OCI-LY7 (cell line): ENCODE results near the gene ARID5B. TPM values are rescaled to one million over a fixed set of nuclear protein-coding genes. Genes with fewer than 3 reads are reported as not detected.

Experiments used
- BruUV-seq: library from RNA; stranded (reverse); fragments of 400-500 nt; replicated peaks from 2 replicates; lab custom pipeline; 2021; lab: Mats Ljungman, UMichigan
- CTCF ChIA-PET: fragments of 300-600 bp; sonication (Branson Sonifier 250); formaldehyde crosslinking; loops from one replicate; lab custom pipeline; 2022; ENCODE audit warnings: antibody characterized with exemption; ENCODE audit not compliant: unreplicated experiment; lab: Charles Lee
- POLR2A ChIA-PET: fragments of 300-600 bp; sonication (Branson Sonifier 250); formaldehyde crosslinking; loops from one replicate; lab custom pipeline; 2022; ENCODE audit warnings: antibody characterized with exemption; lab: Charles Lee
- DNase-seq: peaks from one replicate; pipeline ENCODE4 v3.0.0-alpha.2; 2015; ENCODE audit warnings: low spot score
- H2AFZ ChIP-seq: fragments of 200-600 bp; sonication (generic), shearing (Covaris generic); 2 replicates; pipeline ENCODE4 v1.6.1; 2014; ENCODE audit warnings: mild to moderate bottlenecking, antibody characterized with exemption, low read length, moderate library complexity
- H3K27ac ChIP-seq: fragments of 200-600 bp; sonication (generic); 2 replicates; pipeline ENCODE4 v1.5.1; 2014; ENCODE audit warnings: mixed run types, low read depth, mild to moderate bottlenecking, moderate library complexity, low read length, inconsistent platforms; ENCODE audit not compliant: poor library complexity, severe bottlenecking
- H3K36me3 ChIP-seq: fragments of 200-600 bp; sonication (generic); 2 replicates; pipeline ENCODE4 v1.6.1; 2014; ENCODE audit warnings: mild to moderate bottlenecking, antibody characterized with exemption, low read length, moderate library complexity, mixed read lengths; ENCODE audit not compliant: insufficient read depth
- H3K4me1 ChIP-seq: fragments of 200-600 bp; sonication (generic); 2 replicates; pipeline ENCODE4 v1.5.1; 2014; ENCODE audit warnings: mild to moderate bottlenecking, low read length; ENCODE audit not compliant: insufficient read depth, poor library complexity, severe bottlenecking
- H3K4me2 ChIP-seq: fragments of 200-600 bp; sonication (generic); 2 replicates; pipeline ENCODE4 v1.6.1; 2014; ENCODE audit warnings: mild to moderate bottlenecking, low read length
- H3K4me3 ChIP-seq: fragments of 200-600 bp; sonication (generic); 2 replicates; pipeline ENCODE4 v1.5.1; 2014; ENCODE audit warnings: mild to moderate bottlenecking, low read depth, low read length; ENCODE audit not compliant: poor library complexity, severe bottlenecking
- H3K79me2 ChIP-seq: fragments of 200-600 bp; sonication (generic); 2 replicates; pipeline ENCODE4 v1.6.1; 2016; ENCODE audit warnings: low read depth, mild to moderate bottlenecking, low read length, moderate library complexity, mixed read lengths; ENCODE audit not compliant: insufficient read depth
- H3K9me2 ChIP-seq: fragments of 200-600 bp; sonication (generic); 2 replicates; pipeline ENCODE4 v1.6.1; 2016; ENCODE audit warnings: mild to moderate bottlenecking, low read length, mixed read lengths; ENCODE audit not compliant: insufficient read depth
- H3K9me3 ChIP-seq: fragments of 200-600 bp; sonication (generic); 2 replicates; pipeline ENCODE4 v1.6.1; 2014; ENCODE audit warnings: mild to moderate bottlenecking, mixed run types, low read length, mixed read lengths
- H4K20me1 ChIP-seq: fragments of 200-600 bp; sonication (generic); 2 replicates; pipeline ENCODE4 v1.6.1; 2014; ENCODE audit warnings: mild to moderate bottlenecking, antibody characterized with exemption, low read length, moderate library complexity, mixed read lengths; ENCODE audit not compliant: insufficient read depth
- CTCF ChIP-seq: fragments of 200-600 bp; sonication (generic); conservative IDR thresholded peaks from 2 replicates; pipeline ENCODE4 v1.5.1; 2014; ENCODE audit warnings: mild to moderate bottlenecking, antibody characterized with exemption, low read length, moderate library complexity, mixed read lengths
- EZH2phosphoT487 ChIP-seq: fragments of 200-600 bp; sonication (generic); IDR thresholded peaks from 2 replicates; pipeline ENCODE4 v1.6.1; 2018; ENCODE audit warnings: low read depth, borderline replicate concordance, mild to moderate bottlenecking, mixed run types, antibody characterized with exemption, low read length, moderate library complexity, mixed read lengths
- intact Hi-C: fragments of 100-400 bp; cut with micrococcal nuclease; formaldehyde crosslinking; loops from one replicate; pipeline ENCODE4 v1.10.0; 2022; ENCODE audit not compliant: unreplicated experiment
- total RNA-seq, 2 experiments: library from RNA; depleted of rRNA in 1 of 2; stranded (reverse); fragments of >200 nt in 1 of 2; shearing (Covaris generic) in 1 of 2; gene quantifications; 2 replicates each; pipeline ENCODE4 v1.2.3, GENCODE V29; 2014 to 2022

ARID5B gene
- total RNA-seq, 2 experiments from 2014 or later, result 38.0 to 56.7 TPM

- peaks cover 61% of the 10 kb centered on the region for H3K4me1 ChIP-seq
- H3K9me3 ChIP-seq, result no peaks in the 10 kb centered on the region
- H3K27ac ChIP-seq, result peak overlapping the region; percentile 90
- DNase-seq, result peak; percentile 45
- no peaks in the 10 kb centered on the region for H3K79me2 ChIP-seq
- H3K36me3 ChIP-seq, result no peaks in the 10 kb centered on the region
- ChIA-PET POLR2A (interaction anchor here (0.7 to 3.2 kb wide), 15 partner anchors 8 to 211 kb away, joined by 3 to 15 read pairs (median 4); partner anchors contain the start of gene ARID5B), CTCF (no interaction called here)
- H2AFZ ChIP-seq, result peak overlapping the region; percentile 37; the same call in 1 of the 2 replicates
- intact Hi-C loops, result loop anchor here (2.0 to 5.0 kb wide), 4 partner anchors 26 to 207 kb away; partner anchors contain the start of gene ARID5B
- no TSS peak for BruUV-seq
- TF ChIP-seq EZH2phosphoT487 (no peak), CTCF (no peak)
- H3K4me2 ChIP-seq, result peak overlapping the region; percentile 73
- peak overlapping the region; percentile 46 for H3K4me3 ChIP-seq
- no peaks in the 10 kb centered on the region for H4K20me1 ChIP-seq
- H3K9me2 ChIP-seq, result no peaks in the 10 kb centered on the region
These were observed 207.5 kb downstream of the ARID5B start for GRCh38 chr10:62108759-62109586.

- H3K27ac ChIP-seq, result peak overlapping the region; percentile 90
- H3K36me3 ChIP-seq, result no peaks in the 10 kb centered on the region
- peak overlapping the region; percentile 46 for H3K4me3 ChIP-seq
- H3K4me1 ChIP-seq, result peaks cover 59% of the 10 kb centered on the region
- peak overlapping the region; percentile 37; the same call in 1 of the 2 replicates for H2AFZ ChIP-seq
- peak overlapping the region; percentile 73 for H3K4me2 ChIP-seq
- CTCF ChIA-PET, result no interaction called here
- H3K79me2 ChIP-seq, result no peaks in the 10 kb centered on the region
- no peaks in the 10 kb centered on the region for H3K9me3 ChIP-seq
- intact Hi-C loops, result loop anchor here (2.0 to 5.0 kb wide), 4 partner anchors 27 to 207 kb away; partner anchors contain the start of gene ARID5B
- TF ChIP-seq CTCF (no peak), EZH2phosphoT487 (no peak)
- no TSS peak for BruUV-seq
- H4K20me1 ChIP-seq, result no peaks in the 10 kb centered on the region
- POLR2A ChIA-PET, result interaction anchor here (0.8 to 2.5 kb wide), 10 partner anchors 9 to 212 kb away, joined by 3 to 15 read pairs (median 6); partner anchors contain the start of gene ARID5B
- peak; percentile 89 for DNase-seq
- H3K9me2 ChIP-seq, result no peaks in the 10 kb centered on the region
These were observed 208.2 kb downstream of the ARID5B start for GRCh38 chr10:62109587-62110293.
